Peyer's patch (tissue), 4 donors: ENCODE results near the gene CTDNEP1.

Experiments
- CTCF ChIP-seq, 6 experiments: fragments of 450-650 bp in 4 of 6; fragments of 200-600 bp in 2 of 6; sonication (generic) in 1 of 6; IDR thresholded peaks; one replicate each; pipeline ENCODE4 v1.5.1; 2017 to 2019; ENCODE audit warnings: antibody characterized with exemption in 6 of 6, mild to moderate bottlenecking in 3 of 6, moderate library complexity in 1 of 6
- POLR2A ChIP-seq, 2 donors: fragments of 450-650 bp; IDR thresholded peaks; one replicate each; pipeline ENCODE4 v1.5.1; 2017; ENCODE audit warnings: antibody characterized with exemption in 2 of 2, mild to moderate bottlenecking in 2 of 2, moderate library complexity in 2 of 2

- TF ChIP-seq CTCF (IDR thresholded peaks at IDR 0.05) = no peak
- TF ChIP-seq POLR2A (IDR thresholded peaks at IDR 0.05) = no peak
Observed at GRCh38 chr17:7259555-7259889, 8.0 kb upstream of the CTDNEP1 start.
